ENCODE data around the gene NUS1. TPM values are rescaled to one million over a fixed set of nuclear protein-coding genes. Genes with fewer than 3 reads are reported as not detected.
"Not testable (repeated sequence)": the region's sequence is repeated elsewhere in the genome, so short reads cannot be mapped to it uniquely, and the experiment has no call there.

The NUS1 gene
- total and polyA plus RNA-seq, 7 experiments from 2014 or later = 10.9 to 37.6 (median 20.4) TPM

GRCh38 chr6:117729613-117730012, 54.3 kb downstream of the NUS1 start:
- Histone ChIP-seq H3K27me3 (ENCODE audit: control insufficient read depth in 2 of 2, insufficient read depth in 2 of 2, low read length in 2 of 2) (no peaks in the 10 kb centered on the region), H3K4me3 (ENCODE audit: low read length) (no peak overlapping the region), H3K27ac (ENCODE audit: low read depth, low read length) (no peak overlapping the region), H3K9me3 (ENCODE audit: control insufficient read depth in 2 of 3, low read length in 3 of 3) (no peaks in the 10 kb centered on the region), H3K36me3 (ENCODE audit: control insufficient read depth in 2 of 3, insufficient read depth in 3 of 3, low read length in 3 of 3) (no peaks in the 10 kb centered on the region), H3K4me1 (ENCODE audit: control insufficient read depth in 2 of 2, insufficient read depth in 2 of 2, low read length in 2 of 2) (no peaks in the 10 kb centered on the region)
- Mint-ChIP-seq H3K4me3 (no peak overlapping the region), H3K27ac (no peak overlapping the region), H3K27me3 (peaks cover 0 to 25% (median 11%) of the 10 kb centered on the region in 5 donors), H3K9me3 (peaks cover 0 to 12% (median 4%) of the 10 kb centered on the region in 11 donors), H3K36me3 (no peaks in the 10 kb centered on the region), H3K4me1 (no peaks in the 10 kb centered on the region)
- intact Hi-C loops (cut with micrococcal nuclease) = no loop called here
- ChIA-PET POLR2A (no interaction called here), CTCF (no interaction called here)
- no peak for ATAC-seq
- DNase-seq = no peak

- ChIA-PET CTCF (no interaction called here), POLR2A (no interaction called here)
- peaks cover 0 to 51% (median 22%) of the 10 kb centered on the region in 5 donors for H3K27me3 Mint-ChIP-seq
- intact Hi-C loops (cut with micrococcal nuclease) = no loop called here
- ATAC-seq = no peak
- H3K9me3 ChIP-seq (ENCODE audit: control insufficient read depth in 2 of 3, low read length in 3 of 3) = no peaks in the 10 kb centered on the region
- H3K27ac Mint-ChIP-seq = no peak overlapping the region
- H3K9me3 Mint-ChIP-seq = peaks cover 0 to 13% (median 5%) of the 10 kb centered on the region in 11 donors
- no peaks in the 10 kb centered on the region for H3K4me1 ChIP-seq (ENCODE audit: control insufficient read depth in 2 of 2, insufficient read depth in 2 of 2, low read length in 2 of 2)
- H3K27ac ChIP-seq (ENCODE audit: low read depth, low read length) = no peak overlapping the region
- no peak overlapping the region for H3K4me3 ChIP-seq (ENCODE audit: low read length)
- H3K4me3 Mint-ChIP-seq = no peak overlapping the region
- DNase-seq = no peak
- peaks cover 0 to 4% (median 0%) of the 10 kb centered on the region in 5 donors for H3K36me3 Mint-ChIP-seq
- no peaks in the 10 kb centered on the region for H3K36me3 ChIP-seq (ENCODE audit: control insufficient read depth in 2 of 3, insufficient read depth in 3 of 3, low read length in 3 of 3)
- no peaks in the 10 kb centered on the region for H3K4me1 Mint-ChIP-seq
- no peaks in the 10 kb centered on the region for H3K27me3 ChIP-seq (ENCODE audit: control insufficient read depth in 2 of 2, insufficient read depth in 2 of 2, low read length in 2 of 2)
Observed at GRCh38 chr6:117733341-117733740, 58.1 kb downstream of the NUS1 start.

- Histone ChIP-seq H3K27ac (ENCODE audit: low read depth, low read length) (no peak overlapping the region), H3K9me3 (ENCODE audit: control insufficient read depth in 2 of 3, low read length in 3 of 3) (peaks cover 0 to 5% (median 0%) of the 10 kb centered on the region in 3 experiments), H3K4me3 (ENCODE audit: low read length) (no peak overlapping the region), H3K4me1 (ENCODE audit: control insufficient read depth in 2 of 2, insufficient read depth in 2 of 2, low read length in 2 of 2) (no peaks in the 10 kb centered on the region), H3K36me3 (ENCODE audit: control insufficient read depth in 2 of 3, insufficient read depth in 3 of 3, low read length in 3 of 3) (no peaks in the 10 kb centered on the region), H3K27me3 (ENCODE audit: control insufficient read depth in 2 of 2, insufficient read depth in 2 of 2, low read length in 2 of 2) (no peaks in the 10 kb centered on the region)
- H3K4me3 Mint-ChIP-seq = no peak overlapping the region
- H3K9me3 Mint-ChIP-seq = peaks cover 2 to 42% (median 12%) of the 10 kb centered on the region in 11 donors
- no peaks in the 10 kb centered on the region for H3K4me1 Mint-ChIP-seq
- H3K27ac Mint-ChIP-seq = no peak overlapping the region
- ChIA-PET POLR2A (no interaction called here), CTCF (interaction anchor here (1.0 kb wide), 1 partner anchor 22 kb away, joined by 3 read pairs; no protein-coding TSS in a partner anchor)
- peaks cover 0 to 59% (median 35%) of the 10 kb centered on the region in 5 donors for H3K27me3 Mint-ChIP-seq
- intact Hi-C loops (cut with micrococcal nuclease) = no loop called here
- peaks cover 0 to 5% (median 0%) of the 10 kb centered on the region in 5 donors for H3K36me3 Mint-ChIP-seq
- DNase-seq (no peak), ATAC-seq (no peak)
Observed at GRCh38 chr6:117739869-117740268, 64.6 kb downstream of the NUS1 start.

GRCh38 chr6:117740605-117741004, 65.3 kb downstream of the NUS1 start:
- no peaks in the 10 kb centered on the region for H3K4me1 Mint-ChIP-seq
- intact Hi-C loops (cut with micrococcal nuclease) = no loop called here
- Histone ChIP-seq H3K9me3 (ENCODE audit: control insufficient read depth in 2 of 3, low read length in 3 of 3) (peaks cover 0 to 5% (median 0%) of the 10 kb centered on the region in 3 experiments), H3K27ac (ENCODE audit: low read depth, low read length) (no peak overlapping the region), H3K27me3 (ENCODE audit: control insufficient read depth in 2 of 2, insufficient read depth in 2 of 2, low read length in 2 of 2) (no peaks in the 10 kb centered on the region), H3K4me1 (ENCODE audit: control insufficient read depth in 2 of 2, insufficient read depth in 2 of 2, low read length in 2 of 2) (no peaks in the 10 kb centered on the region), H3K4me3 (ENCODE audit: low read length) (no peak overlapping the region), H3K36me3 (ENCODE audit: control insufficient read depth in 2 of 3, insufficient read depth in 3 of 3, low read length in 3 of 3) (no peaks in the 10 kb centered on the region)
- no peak overlapping the region for H3K4me3 Mint-ChIP-seq
- ChIA-PET CTCF (interaction anchor here (1.0 kb wide), 1 partner anchor 23 kb away, joined by 3 read pairs; no protein-coding TSS in a partner anchor), POLR2A (no interaction called here)
- H3K27me3 Mint-ChIP-seq = peaks cover 0 to 53% (median 35%) of the 10 kb centered on the region in 5 donors
- ATAC-seq (no peak), DNase-seq (no peak)
- no peak overlapping the region for H3K27ac Mint-ChIP-seq
- H3K9me3 Mint-ChIP-seq = peaks cover 2 to 42% (median 12%) of the 10 kb centered on the region in 11 donors
- peaks cover 0 to 5% (median 0%) of the 10 kb centered on the region in 5 donors for H3K36me3 Mint-ChIP-seq

- H3K36me3 ChIP-seq (ENCODE audit: control insufficient read depth in 2 of 3, insufficient read depth in 3 of 3, low read length in 3 of 3); H3K27me3 Mint-ChIP-seq; CTCF ChIA-PET; H3K4me3 ChIP-seq (ENCODE audit: low read length); H3K4me3 Mint-ChIP-seq; H3K9me3 ChIP-seq (ENCODE audit: control insufficient read depth in 2 of 3, low read length in 3 of 3); H3K27ac ChIP-seq (ENCODE audit: low read depth, low read length); POLR2A ChIA-PET; DNase-seq; H3K27ac Mint-ChIP-seq; H3K4me1 Mint-ChIP-seq; intact Hi-C loops (cut with micrococcal nuclease); H3K4me1 ChIP-seq (ENCODE audit: control insufficient read depth in 2 of 2, insufficient read depth in 2 of 2, low read length in 2 of 2); ATAC-seq; H3K36me3 Mint-ChIP-seq; H3K27me3 ChIP-seq (ENCODE audit: control insufficient read depth in 2 of 2, insufficient read depth in 2 of 2, low read length in 2 of 2): not testable (repeated sequence)
- peaks cover 4 to 58% (median 23%) of the 10 kb centered on the region in 11 donors for H3K9me3 Mint-ChIP-seq
Observed at GRCh38 chr6:117750675-117751074, 75.4 kb downstream of the NUS1 start.

Other genes with a start within 250 kb of the NUS1 start
- not detected for gene ROS1, start 249.5 kb upstream of the NUS1 start, total RNA-seq
- gene ROS1, start 249.5 kb upstream of the NUS1 start, polyA plus RNA-seq = not detected
- 1 to 10 TPM; 1.5 to 7.6 (median 5.6) TPM for gene DCBLD1, start 192.8 kb upstream of the NUS1 start, total RNA-seq
- gene DCBLD1, start 192.8 kb upstream of the NUS1 start, polyA plus RNA-seq = 1 to 10 TPM; 1.2 to 2.1 TPM
- 10 to 100 TPM; 16.2 to 39.4 (median 26.5) TPM for gene GOPC, start 73.0 kb upstream of the NUS1 start, total RNA-seq
- 10 to 100 TPM; 14.3 to 17.3 TPM for gene GOPC, start 73.0 kb upstream of the NUS1 start, polyA plus RNA-seq
- not detected for gene SLC35F1, start 231.8 kb downstream of the NUS1 start, total RNA-seq
- not detected for gene SLC35F1, start 231.8 kb downstream of the NUS1 start, polyA plus RNA-seq

Data from naive thymus-derived CD4-positive, alpha-beta T cell (primary cell).